NCI-H774 (cell line): ENCODE data around the gene DDX10.
"Not testable (repeated sequence)": the region's sequence is repeated elsewhere in the genome, so short reads cannot be mapped to it uniquely, and the experiment has no call there.

Source experiments
- DNase-seq: peaks from one replicate; lab custom pipeline; 2025; lab: John Stamatoyannopoulos, UW

DDX10 gene

GRCh38 chr11:108774037-108774730 lies 109.3 kb downstream of the DDX10 start:
- DNase-seq = no peak

- DNase-seq = no peak
Measured at GRCh38 chr11:108775324-108775723, 110.5 kb downstream of the DDX10 start.

- DNase-seq = not testable (repeated sequence)
Measured at GRCh38 chr11:108779147-108779546, 114.3 kb downstream of the DDX10 start.

- no peak for DNase-seq
Measured at GRCh38 chr11:108780119-108780518, 115.2 kb downstream of the DDX10 start.

GRCh38 chr11:108781946-108782345 lies 117.1 kb downstream of the DDX10 start:
- no peak for DNase-seq

- DNase-seq = no peak
Measured at GRCh38 chr11:108786281-108786990, 121.6 kb downstream of the DDX10 start.

GRCh38 chr11:108787105-108787504 lies 122.2 kb downstream of the DDX10 start:
- no peak for DNase-seq

GRCh38 chr11:108788565-108789199 lies 123.8 kb downstream of the DDX10 start:
- DNase-seq = no peak

GRCh38 chr11:108790501-108791299 lies 125.8 kb downstream of the DDX10 start:
- no peak for DNase-seq

- DNase-seq = no peak
Measured at GRCh38 chr11:108793138-108793537, 128.3 kb downstream of the DDX10 start.

- DNase-seq = no peak
Measured at GRCh38 chr11:108793611-108794010, 128.7 kb downstream of the DDX10 start.

GRCh38 chr11:108796551-108796950 lies 131.7 kb downstream of the DDX10 start:
- no peak for DNase-seq

- DNase-seq = no peak
Measured at GRCh38 chr11:108797578-108798100, 132.8 kb downstream of the DDX10 start.

GRCh38 chr11:108802492-108802891 lies 137.6 kb downstream of the DDX10 start:
- no peak for DNase-seq

GRCh38 chr11:108803776-108804175 lies 138.9 kb downstream of the DDX10 start:
- DNase-seq = no peak

GRCh38 chr11:108804511-108804910 lies 139.6 kb downstream of the DDX10 start:
- no peak for DNase-seq

- no peak for DNase-seq
Measured at GRCh38 chr11:108805030-108805429, 140.2 kb downstream of the DDX10 start.

- DNase-seq = no peak
Measured at GRCh38 chr11:108807262-108807661, 142.4 kb downstream of the DDX10 start.

GRCh38 chr11:108813086-108813485 lies 148.2 kb downstream of the DDX10 start:
- DNase-seq = no peak

GRCh38 chr11:108817976-108818375 lies 153.1 kb downstream of the DDX10 start:
- DNase-seq = no peak

GRCh38 chr11:108818971-108819370 lies 154.1 kb downstream of the DDX10 start:
- no peak for DNase-seq

- no peak for DNase-seq
Measured at GRCh38 chr11:108819957-108820356, 155.1 kb downstream of the DDX10 start.
